PC-3 (cell line): ENCODE data around the gene CACHD1.

Experiments used
- EZH2 ChIP-seq: fragments of 300-600 bp; sonication (generic); IDR thresholded peaks from one replicate; pipeline ENCODE4 v1.6.1; 2017; ENCODE audit warnings: antibody characterized with exemption, mild to moderate bottlenecking, low read length; ENCODE audit not compliant: unreplicated experiment
- EZH2phosphoT487 ChIP-seq: fragments of 300-600 bp; sonication (generic); IDR thresholded peaks from 2 replicates; pipeline ENCODE4 v1.6.1; 2018; ENCODE audit warnings: mild to moderate bottlenecking, antibody characterized with exemption, low read length, borderline replicate concordance
- TF ChIP-seq, protein P1 (sequence below): fragments of 300-600 bp; sonication (generic); conservative IDR thresholded peaks from 2 replicates; pipeline ENCODE4 v1.5.1; 2017; ENCODE audit warnings: antibody characterized with exemption, low read depth, mild to moderate bottlenecking, low read length

DNA sequence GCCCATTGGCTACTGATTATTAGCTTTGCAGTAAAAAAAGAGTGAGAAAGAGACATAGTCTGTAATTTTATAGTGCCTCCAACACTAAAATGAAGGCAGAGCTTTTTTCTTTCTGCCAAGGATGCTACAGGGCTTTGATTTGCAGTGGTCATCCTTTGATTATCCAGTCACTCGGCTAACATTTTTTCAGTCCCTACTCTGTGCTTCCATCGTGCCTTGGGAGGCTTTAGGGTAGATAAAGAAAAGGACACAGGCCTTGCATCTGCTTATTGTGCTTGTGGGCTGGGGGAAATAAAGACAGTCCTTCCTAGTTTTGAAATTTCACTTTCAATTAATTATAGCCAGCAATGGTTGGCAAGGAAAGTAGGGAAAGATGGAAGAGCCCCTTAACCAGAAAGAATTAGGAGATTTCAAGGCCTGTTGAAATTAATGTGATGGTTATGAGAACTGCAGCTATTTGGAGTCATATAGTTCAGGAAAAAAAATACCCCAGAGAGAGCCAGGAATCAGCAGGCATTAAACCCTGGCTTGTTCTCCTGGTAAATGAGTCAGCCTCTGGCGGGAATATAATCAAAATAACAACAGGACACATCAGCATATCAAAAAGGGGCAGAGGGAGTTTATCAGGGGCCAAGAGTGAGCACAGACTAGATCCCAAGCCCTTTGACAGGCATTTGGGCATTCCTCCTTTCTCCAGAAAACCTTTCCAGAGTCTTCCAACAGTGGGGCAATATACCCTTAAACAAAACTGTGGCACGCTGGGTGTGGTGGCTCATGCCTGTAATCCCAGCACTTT lies 27.4 kb downstream of the CACHD1 start:
- TF ChIP-seq EZH2 (no peak), EZH2phosphoT487 (no peak)
- TF ChIP-seq, protein P1, sequence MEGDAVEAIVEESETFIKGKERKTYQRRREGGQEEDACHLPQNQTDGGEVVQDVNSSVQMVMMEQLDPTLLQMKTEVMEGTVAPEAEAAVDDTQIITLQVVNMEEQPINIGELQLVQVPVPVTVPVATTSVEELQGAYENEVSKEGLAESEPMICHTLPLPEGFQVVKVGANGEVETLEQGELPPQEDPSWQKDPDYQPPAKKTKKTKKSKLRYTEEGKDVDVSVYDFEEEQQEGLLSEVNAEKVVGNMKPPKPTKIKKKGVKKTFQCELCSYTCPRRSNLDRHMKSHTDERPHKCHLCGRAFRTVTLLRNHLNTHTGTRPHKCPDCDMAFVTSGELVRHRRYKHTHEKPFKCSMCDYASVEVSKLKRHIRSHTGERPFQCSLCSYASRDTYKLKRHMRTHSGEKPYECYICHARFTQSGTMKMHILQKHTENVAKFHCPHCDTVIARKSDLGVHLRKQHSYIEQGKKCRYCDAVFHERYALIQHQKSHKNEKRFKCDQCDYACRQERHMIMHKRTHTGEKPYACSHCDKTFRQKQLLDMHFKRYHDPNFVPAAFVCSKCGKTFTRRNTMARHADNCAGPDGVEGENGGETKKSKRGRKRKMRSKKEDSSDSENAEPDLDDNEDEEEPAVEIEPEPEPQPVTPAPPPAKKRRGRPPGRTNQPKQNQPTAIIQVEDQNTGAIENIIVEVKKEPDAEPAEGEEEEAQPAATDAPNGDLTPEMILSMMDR, result no peak
